ENCODE results near the gene CEP104. TPM values are rescaled to one million over a fixed set of nuclear protein-coding genes. Genes with fewer than 3 reads are reported as not detected.

Gene CEP104
- polyA plus RNA-seq, 1 of the 3 experiments (the other 2 are of a cell fraction) = 19.2 TPM

DNA sequence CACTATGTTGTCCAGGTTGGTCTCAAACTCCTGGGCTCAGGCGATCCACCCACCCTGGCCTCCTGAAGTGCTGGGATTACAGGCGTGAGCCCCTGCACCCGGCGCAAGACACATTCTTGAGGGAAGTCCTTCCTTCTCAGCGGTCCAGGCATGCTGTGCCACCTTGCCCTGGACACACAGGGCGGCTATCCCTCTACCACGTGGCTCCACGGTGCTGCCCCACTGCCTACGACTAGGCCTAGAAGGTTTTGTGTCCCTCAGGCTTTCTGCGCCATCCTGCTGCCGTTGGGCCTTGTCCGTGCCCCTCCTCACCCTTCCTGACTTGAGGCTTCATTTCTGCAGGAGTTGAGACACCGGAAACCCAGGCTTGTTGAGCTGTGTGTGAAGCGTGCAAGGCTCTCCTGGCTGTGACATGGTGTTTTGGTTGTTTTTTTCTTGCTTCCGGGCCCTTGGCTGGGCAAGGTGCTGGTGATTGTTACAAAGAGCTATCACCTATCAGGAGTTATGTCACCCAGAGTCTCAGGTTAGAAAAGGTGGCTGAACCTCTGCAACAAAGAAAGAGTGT is 29.2 kb upstream of the CEP104 start:
- Histone ChIP-seq H3K4me2 (no peak overlapping the region), H2AFZ (ENCODE audit: low read depth) (no peak overlapping the region), H3K9me2 (no peaks in the 10 kb centered on the region), H3K9me3 (no peaks in the 10 kb centered on the region), H3K36me3 (replicated peaks in 1 of 2; ENCODE audit: control insufficient read depth in 1 of 2, insufficient read depth in 2 of 2, low read length in 1 of 2) (peaks cover 3 to 30% of the 10 kb centered on the region in 2 experiments), H3K27me3 (ENCODE audit: insufficient read depth) (no peaks in the 10 kb centered on the region), H3K27ac (ENCODE audit: low read depth in 2 of 2, low read length in 1 of 2) (no peak overlapping the region), H3K4me1 (ENCODE audit: control insufficient read depth in 1 of 2, insufficient read depth in 2 of 2, low read depth in 1 of 2, low read length in 1 of 2) (no peaks in the 10 kb centered on the region), H3K4me3 (ENCODE audit: low read depth in 2 of 2, low read length in 1 of 2) (no peak overlapping the region), H3F3A (replicated peaks; ENCODE audit: insufficient read depth) (no peaks in the 10 kb centered on the region), H3K79me2 (ENCODE audit: insufficient read depth) (no peaks in the 10 kb centered on the region), H4K20me1 (ENCODE audit: insufficient read depth) (no peaks in the 10 kb centered on the region), H3K9ac (no peak overlapping the region)
- 83% methylated on average over 10 of the region's 15 CpGs for WGBS (ENCODE audit: low lambda C conversion rate)
- DNase-seq = no peak
- ChIA-PET CTCF (interaction anchor here (1.1 kb wide), 1 partner anchor 10 kb away, joined by 5 read pairs; no protein-coding TSS in a partner anchor), POLR2A (no interaction called here)
- TF ChIP-seq FOSL2 (IDR thresholded peaks at IDR 0.05; ENCODE audit: borderline replicate concordance, low read depth) (no peak), RAD21 (IDR thresholded peaks at IDR 0.05; ENCODE audit: low read length) (no peak), TAF1 (IDR thresholded peaks at IDR 0.05; ENCODE audit: borderline replicate concordance, low read depth, low read length) (no peak)

DNA sequence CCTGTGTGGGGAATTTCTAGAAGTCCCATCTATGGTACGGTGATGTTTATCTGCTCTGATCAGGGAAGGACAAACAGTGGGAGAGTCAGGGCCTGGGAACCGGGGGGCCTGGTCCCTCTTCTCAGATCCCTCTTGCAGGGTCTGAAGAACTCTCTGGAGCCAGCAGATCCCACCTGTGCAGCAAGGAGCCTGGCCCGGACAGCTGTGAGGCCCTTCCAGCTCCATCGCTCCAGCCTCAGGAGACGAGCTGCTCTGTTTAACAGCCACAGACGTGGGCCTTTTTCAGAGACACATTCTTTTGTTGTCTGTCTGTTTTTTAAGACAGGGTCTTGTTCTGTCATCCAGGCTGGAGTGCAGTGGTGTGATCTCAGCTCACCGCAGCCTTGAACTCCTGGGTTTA is 28.6 kb upstream of the CEP104 start:
- no peaks in the 10 kb centered on the region for H3K27me3 ChIP-seq (ENCODE audit: insufficient read depth)
- CTCF ChIA-PET = interaction anchor here (1.1 kb wide), 1 partner anchor 10 kb away, joined by 5 read pairs; no protein-coding TSS in a partner anchor

DNA sequence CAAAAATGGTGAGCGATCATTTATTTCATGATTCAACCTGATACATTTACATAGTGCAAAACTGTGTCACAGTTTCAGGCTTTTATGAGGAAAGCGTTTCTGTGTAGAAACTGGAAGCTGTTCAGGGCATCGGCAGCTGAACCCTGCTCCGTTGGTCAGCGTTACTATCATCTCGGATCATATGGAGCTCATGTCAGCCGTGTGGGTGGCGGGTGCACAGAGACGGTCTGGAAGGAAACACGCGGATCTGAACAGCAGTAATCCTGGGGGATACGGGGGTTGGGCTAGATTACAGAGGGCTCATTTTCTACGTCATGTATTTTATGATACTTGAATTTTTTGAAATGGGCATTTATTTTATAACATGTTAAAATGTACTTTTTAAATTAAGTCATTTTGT is 28.0 kb upstream of the CEP104 start:
- H3K4me3 ChIP-seq (ENCODE audit: low read depth in 2 of 2, low read length in 1 of 2) = no peak overlapping the region
- no peaks in the 10 kb centered on the region for H4K20me1 ChIP-seq (ENCODE audit: insufficient read depth)
- H3K4me2 ChIP-seq = no peak overlapping the region
- no peaks in the 10 kb centered on the region for H3F3A ChIP-seq (replicated peaks; ENCODE audit: insufficient read depth)
- H3K79me2 ChIP-seq (ENCODE audit: insufficient read depth) = no peaks in the 10 kb centered on the region
- no peaks in the 10 kb centered on the region for H3K27me3 ChIP-seq (ENCODE audit: insufficient read depth)
- no peak for DNase-seq
- no peaks in the 10 kb centered on the region for H3K4me1 ChIP-seq (ENCODE audit: control insufficient read depth in 1 of 2, insufficient read depth in 2 of 2, low read depth in 1 of 2, low read length in 1 of 2)
- H2AFZ ChIP-seq (ENCODE audit: low read depth) = no peak overlapping the region
- H3K9ac ChIP-seq = no peak overlapping the region
- H3K27ac ChIP-seq (ENCODE audit: low read depth in 2 of 2, low read length in 1 of 2) = no peak overlapping the region
- WGBS (ENCODE audit: low lambda C conversion rate) = 94% methylated on average over 12 of the region's 13 CpGs
- H3K9me2 ChIP-seq = no peaks in the 10 kb centered on the region
- no peaks in the 10 kb centered on the region for H3K9me3 ChIP-seq
- TF ChIP-seq TCF12 (IDR thresholded peaks at IDR 0.05) = no peak
- no peak for TF ChIP-seq NRF1 (IDR thresholded peaks at IDR 0.05; ENCODE audit: low read depth, low read length)
- TF ChIP-seq RXRA (IDR thresholded peaks at IDR 0.05; ENCODE audit: borderline replicate concordance, low read depth) = no peak
- TF ChIP-seq, protein P1, sequence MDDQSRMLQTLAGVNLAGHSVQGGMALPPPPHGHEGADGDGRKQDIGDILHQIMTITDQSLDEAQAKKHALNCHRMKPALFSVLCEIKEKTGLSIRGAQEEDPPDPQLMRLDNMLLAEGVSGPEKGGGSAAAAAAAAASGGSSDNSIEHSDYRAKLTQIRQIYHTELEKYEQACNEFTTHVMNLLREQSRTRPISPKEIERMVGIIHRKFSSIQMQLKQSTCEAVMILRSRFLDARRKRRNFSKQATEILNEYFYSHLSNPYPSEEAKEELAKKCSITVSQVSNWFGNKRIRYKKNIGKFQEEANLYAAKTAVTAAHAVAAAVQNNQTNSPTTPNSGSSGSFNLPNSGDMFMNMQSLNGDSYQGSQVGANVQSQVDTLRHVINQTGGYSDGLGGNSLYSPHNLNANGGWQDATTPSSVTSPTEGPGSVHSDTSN (IDR thresholded peaks at IDR 0.05) = no peak
- TF ChIP-seq, protein P2, sequence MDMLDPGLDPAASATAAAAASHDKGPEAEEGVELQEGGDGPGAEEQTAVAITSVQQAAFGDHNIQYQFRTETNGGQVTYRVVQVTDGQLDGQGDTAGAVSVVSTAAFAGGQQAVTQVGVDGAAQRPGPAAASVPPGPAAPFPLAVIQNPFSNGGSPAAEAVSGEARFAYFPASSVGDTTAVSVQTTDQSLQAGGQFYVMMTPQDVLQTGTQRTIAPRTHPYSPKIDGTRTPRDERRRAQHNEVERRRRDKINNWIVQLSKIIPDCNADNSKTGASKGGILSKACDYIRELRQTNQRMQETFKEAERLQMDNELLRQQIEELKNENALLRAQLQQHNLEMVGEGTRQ (IDR thresholded peaks at IDR 0.05; ENCODE audit: borderline replicate concordance, low read depth, low read length) = no peak
- no peak for TF ChIP-seq GABPA (IDR thresholded peaks at IDR 0.05; ENCODE audit: low read depth)
- no peak for TF ChIP-seq POLR2AphosphoS5 (IDR thresholded peaks at IDR 0.05; ENCODE audit: low read depth, low read length)
- ChIA-PET CTCF (interaction anchor here (1.1 kb wide), 1 partner anchor 11 kb away, joined by 5 read pairs; no protein-coding TSS in a partner anchor), POLR2A (interaction anchor here (1.8 kb wide), 1 partner anchor 9 kb away, joined by 3 read pairs; no protein-coding TSS in a partner anchor)
- peaks cover 3 to 20% of the 10 kb centered on the region in 2 experiments for H3K36me3 ChIP-seq (replicated peaks in 1 of 2; ENCODE audit: control insufficient read depth in 1 of 2, insufficient read depth in 2 of 2, low read length in 1 of 2)

More for the DNA sequence above, 28.6 kb upstream of the CEP104 start:
- H3K4me2 ChIP-seq = no peak overlapping the region
- no peaks in the 10 kb centered on the region for H3K9me2 ChIP-seq
- DNase-seq = no peak
- POLR2A ChIA-PET = no interaction called here
- H4K20me1 ChIP-seq (ENCODE audit: insufficient read depth) = no peaks in the 10 kb centered on the region
- no peaks in the 10 kb centered on the region for H3K9me3 ChIP-seq
- H2AFZ ChIP-seq (ENCODE audit: low read depth) = no peak overlapping the region
- H3K79me2 ChIP-seq (ENCODE audit: insufficient read depth) = no peaks in the 10 kb centered on the region
- no peak overlapping the region for H3K4me3 ChIP-seq (ENCODE audit: low read depth in 2 of 2, low read length in 1 of 2)
- no peak overlapping the region for H3K27ac ChIP-seq (ENCODE audit: low read depth in 2 of 2, low read length in 1 of 2)
- H3K36me3 ChIP-seq (replicated peaks in 1 of 2; ENCODE audit: control insufficient read depth in 1 of 2, insufficient read depth in 2 of 2, low read length in 1 of 2) = peaks cover 3 to 24% of the 10 kb centered on the region in 2 experiments
- no peaks in the 10 kb centered on the region for H3K4me1 ChIP-seq (ENCODE audit: control insufficient read depth in 1 of 2, insufficient read depth in 2 of 2, low read depth in 1 of 2, low read length in 1 of 2)
- no peaks in the 10 kb centered on the region for H3F3A ChIP-seq (replicated peaks; ENCODE audit: insufficient read depth)
- TF ChIP-seq, protein P3, sequence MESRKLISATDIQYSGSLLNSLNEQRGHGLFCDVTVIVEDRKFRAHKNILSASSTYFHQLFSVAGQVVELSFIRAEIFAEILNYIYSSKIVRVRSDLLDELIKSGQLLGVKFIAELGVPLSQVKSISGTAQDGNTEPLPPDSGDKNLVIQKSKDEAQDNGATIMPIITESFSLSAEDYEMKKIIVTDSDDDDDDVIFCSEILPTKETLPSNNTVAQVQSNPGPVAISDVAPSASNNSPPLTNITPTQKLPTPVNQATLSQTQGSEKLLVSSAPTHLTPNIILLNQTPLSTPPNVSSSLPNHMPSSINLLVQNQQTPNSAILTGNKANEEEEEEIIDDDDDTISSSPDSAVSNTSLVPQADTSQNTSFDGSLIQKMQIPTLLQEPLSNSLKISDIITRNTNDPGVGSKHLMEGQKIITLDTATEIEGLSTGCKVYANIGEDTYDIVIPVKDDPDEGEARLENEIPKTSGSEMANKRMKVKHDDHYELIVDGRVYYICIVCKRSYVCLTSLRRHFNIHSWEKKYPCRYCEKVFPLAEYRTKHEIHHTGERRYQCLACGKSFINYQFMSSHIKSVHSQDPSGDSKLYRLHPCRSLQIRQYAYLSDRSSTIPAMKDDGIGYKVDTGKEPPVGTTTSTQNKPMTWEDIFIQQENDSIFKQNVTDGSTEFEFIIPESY (IDR thresholded peaks at IDR 0.05; ENCODE audit: borderline replicate concordance, low read depth) = no peak
- TF ChIP-seq RFX5 (IDR thresholded peaks at IDR 0.05; ENCODE audit: low read length) (no peak), FOSL2 (IDR thresholded peaks at IDR 0.05; ENCODE audit: borderline replicate concordance, low read depth) (no peak), NRF1 (IDR thresholded peaks at IDR 0.05; ENCODE audit: low read depth, low read length) (no peak), RCOR1 (IDR thresholded peaks at IDR 0.05; ENCODE audit: low read length) (no peak), CHD2 (IDR thresholded peaks at IDR 0.05; ENCODE audit: low read length, partially characterized antibody) (no peak), YY1 (IDR thresholded peaks at IDR 0.05; ENCODE audit: low read depth) (no peak), FOXM1 (IDR thresholded peaks at IDR 0.05; ENCODE audit: low read depth) (no peak), ELF1 (IDR thresholded peaks at IDR 0.05) (no peak), FOXJ3 (CRISPR knock-in tag; IDR thresholded peaks at IDR 0.05) (no peak)
- WGBS (ENCODE audit: low lambda C conversion rate) = 91% methylated on average over 6 of the region's 7 CpGs
- no peak overlapping the region for H3K9ac ChIP-seq

Measured in SK-N-SH (cell line).